ENCODE data around the gene SERPINB13.
A peak's percentile ranks its signal among the peaks of the same experiment; 100 is the strongest.
"Not testable (repeated sequence)": the region's sequence is repeated elsewhere in the genome, so short reads cannot be mapped to it uniquely, and the experiment has no call there.

SERPINB13 gene

DNA sequence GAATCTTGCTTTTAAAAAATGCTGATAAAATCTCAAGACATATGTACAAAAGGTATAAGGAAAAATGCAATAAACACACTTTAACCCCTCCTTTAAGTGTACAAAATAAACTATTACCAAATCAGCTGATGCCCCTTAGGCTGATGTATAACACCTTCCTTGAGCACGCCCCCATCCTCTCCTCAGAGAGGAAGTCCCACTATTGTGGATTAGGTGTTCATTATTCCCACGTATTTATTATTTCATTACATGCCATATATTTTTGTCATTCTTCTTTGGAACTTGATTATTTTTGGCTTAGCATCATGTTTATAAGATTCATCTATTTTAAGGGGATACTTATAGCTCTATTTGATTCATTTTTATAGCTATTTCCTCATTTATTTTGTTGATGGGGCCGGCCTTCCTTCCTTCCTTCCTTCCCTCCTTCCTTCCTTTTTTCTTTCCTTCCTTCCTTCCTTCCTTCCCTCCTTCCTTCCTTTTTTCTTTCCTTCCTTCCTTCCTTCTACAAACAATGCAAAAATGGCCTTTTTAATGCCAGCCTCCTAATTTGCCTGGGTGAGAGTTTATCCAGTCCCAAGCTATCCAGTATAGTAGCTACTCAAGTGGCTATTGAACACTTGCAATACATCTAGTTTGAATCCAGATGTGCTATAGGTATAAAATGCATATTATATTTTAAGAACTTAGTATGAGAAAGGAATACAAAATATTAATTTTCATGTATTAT lies 4.0 kb downstream of the SERPINB13 start:
- no peak for DNase-seq

DNA sequence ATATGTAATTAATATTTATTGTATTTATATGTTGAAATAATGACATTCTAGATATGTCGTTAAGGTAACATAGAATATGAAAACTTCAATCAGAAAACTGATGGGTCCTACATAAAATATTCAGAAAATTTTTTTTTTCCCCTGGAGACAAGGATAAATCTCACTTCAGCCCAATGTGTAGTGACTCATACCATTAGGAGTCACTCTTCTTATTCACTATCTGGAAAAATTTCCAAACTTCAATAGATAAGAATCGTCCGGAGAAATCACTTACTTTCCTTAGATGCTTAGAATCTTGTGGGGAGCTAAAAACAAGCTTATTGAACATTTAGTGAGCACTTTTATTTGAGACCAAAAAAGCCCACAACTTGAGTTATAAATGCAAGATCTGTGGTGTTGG lies 4.6 kb downstream of the SERPINB13 start:
- DNase-seq: no peak

- DNase-seq: no peak
Measured at GRCh38 chr18:63592471-63592870, 5.3 kb downstream of the SERPINB13 start.

GRCh38 chr18:63596964-63597363 lies 9.8 kb downstream of the SERPINB13 start:
- DNase-seq: no peak

- DNase-seq: no peak
Measured at GRCh38 chr18:63603355-63603754, 16.2 kb downstream of the SERPINB13 start.

DNA sequence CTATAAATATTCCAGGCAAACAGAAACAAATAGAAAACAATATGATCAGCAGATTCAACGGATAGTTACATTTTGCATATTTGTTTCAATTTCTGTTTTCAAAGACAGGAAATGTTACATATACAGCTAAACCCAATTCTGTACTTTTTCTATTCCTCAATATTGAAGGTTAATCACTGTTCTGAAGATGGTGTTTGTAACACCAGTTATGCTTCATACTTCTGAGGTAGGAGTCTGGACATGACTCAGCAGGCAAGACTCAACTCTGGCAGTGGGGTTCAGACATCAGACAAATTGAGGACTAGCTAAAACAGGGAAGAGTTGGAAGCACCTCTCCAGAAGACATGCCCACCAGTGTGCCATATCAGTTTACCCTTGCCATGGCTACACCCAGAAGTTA lies 16.6 kb downstream of the SERPINB13 start:
- DNase-seq: no peak

GRCh38 chr18:63604791-63605567 lies 17.8 kb downstream of the SERPINB13 start:
- peak; percentile 47 for DNase-seq

- DNase-seq: no peak
Measured at GRCh38 chr18:63606526-63606925, 19.4 kb downstream of the SERPINB13 start.

GRCh38 chr18:63613420-63613819 lies 26.3 kb downstream of the SERPINB13 start:
- DNase-seq: no peak

DNA sequence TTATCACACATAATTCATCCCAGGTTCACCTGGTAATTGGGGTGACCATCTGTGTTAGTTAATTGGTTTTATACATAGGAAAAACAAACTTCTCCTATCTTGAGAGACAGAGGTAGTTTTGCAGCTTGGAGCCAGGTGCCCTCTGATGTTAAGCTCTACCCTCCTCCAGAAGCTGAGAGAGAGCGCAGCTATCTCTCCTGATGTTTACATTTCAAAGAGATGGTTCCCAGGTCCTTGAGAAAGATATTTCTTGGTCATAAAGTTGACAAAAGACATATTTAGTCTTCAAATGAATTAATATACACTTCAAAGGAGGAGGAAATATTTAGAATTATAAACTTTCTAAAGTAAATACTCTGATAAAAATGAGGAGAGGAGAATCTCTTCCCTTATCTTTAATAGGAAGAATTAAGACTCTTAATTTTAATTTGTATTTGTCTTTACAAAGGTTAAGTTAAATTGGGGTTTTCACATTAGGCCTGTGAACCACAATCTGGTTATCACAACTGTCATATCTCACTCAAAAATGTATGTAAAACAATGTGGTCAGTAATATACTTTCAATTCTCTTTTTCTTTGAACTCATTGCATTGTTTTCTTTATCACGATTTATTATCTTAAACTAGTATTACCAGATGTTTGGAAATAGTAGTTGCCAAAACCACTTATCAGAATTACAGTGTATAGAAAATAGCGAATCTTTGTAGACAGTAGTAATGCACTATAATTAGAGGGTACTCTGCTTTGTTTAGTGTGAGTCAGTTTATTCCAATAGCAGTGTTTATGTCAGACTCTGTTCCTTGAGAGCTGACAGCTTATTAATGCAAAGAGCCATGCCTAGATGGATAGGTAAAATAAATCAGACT lies 30.1 kb downstream of the SERPINB13 start:
- DNase-seq: peak; percentile 86

DNA sequence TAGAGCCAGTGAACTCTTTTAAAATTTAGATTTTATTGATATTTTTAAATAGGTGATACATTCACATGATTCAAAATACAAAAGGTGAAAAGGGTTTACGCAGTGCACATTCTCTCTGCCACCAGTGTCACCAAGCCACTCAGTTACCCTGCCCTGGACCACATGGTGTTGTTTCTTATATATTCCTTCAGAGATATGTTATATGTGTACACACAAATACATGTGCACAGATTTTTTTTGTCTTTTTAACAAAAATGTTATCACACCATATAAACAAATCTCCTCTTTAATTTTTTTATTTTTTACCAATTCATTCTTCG lies 30.7 kb downstream of the SERPINB13 start:
- no peak for DNase-seq

DNA sequence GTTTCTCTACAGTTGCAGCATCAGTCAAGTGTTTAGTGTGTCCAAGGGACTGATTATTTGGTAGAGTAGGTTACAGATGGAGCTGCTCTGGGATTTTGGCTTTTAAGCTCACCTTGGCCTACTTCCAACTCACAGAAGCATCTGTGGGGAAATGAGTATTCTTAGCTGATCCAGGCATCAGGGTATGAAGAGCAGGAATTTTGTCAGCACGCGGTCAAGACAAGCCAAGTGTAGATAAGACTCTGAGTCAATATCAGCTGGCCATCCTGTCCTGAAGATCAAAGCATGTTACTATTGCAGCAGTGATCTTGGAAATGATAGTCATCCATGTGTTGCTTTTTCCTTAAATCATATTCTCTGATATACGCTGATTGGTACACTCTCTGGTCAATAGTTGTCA lies 32.5 kb downstream of the SERPINB13 start:
- DNase-seq: peak; percentile 12

GRCh38 chr18:63624863-63625262 lies 37.7 kb downstream of the SERPINB13 start:
- no peak for DNase-seq

DNA sequence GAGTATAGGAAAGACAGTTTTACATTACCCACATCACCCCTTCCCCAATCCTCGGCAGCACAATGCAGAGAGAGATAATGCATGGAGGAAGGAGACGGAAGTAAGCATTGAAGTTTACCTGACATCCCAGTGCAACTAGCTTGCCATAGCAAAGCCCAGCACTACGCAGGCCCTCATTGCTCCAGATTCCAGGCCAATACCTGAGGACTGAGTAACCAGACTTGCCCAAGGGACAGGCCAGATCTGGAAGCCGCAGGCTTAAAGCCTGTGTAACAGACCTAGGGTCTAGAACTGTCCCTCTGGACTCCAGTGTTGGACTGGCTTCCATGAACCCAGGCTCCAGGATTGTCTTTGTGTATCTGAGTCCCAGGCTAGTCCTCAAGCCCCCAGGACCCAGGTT lies 39.3 kb downstream of the SERPINB13 start:
- DNase-seq: no peak

- DNase-seq: no peak
Measured at GRCh38 chr18:63627819-63628218, 40.7 kb downstream of the SERPINB13 start.

- DNase-seq: no peak
Measured at GRCh38 chr18:63637703-63638102, 50.6 kb downstream of the SERPINB13 start.

- not testable (repeated sequence) for DNase-seq
Measured at GRCh38 chr18:63641157-63641680, 54.1 kb downstream of the SERPINB13 start.

DNA sequence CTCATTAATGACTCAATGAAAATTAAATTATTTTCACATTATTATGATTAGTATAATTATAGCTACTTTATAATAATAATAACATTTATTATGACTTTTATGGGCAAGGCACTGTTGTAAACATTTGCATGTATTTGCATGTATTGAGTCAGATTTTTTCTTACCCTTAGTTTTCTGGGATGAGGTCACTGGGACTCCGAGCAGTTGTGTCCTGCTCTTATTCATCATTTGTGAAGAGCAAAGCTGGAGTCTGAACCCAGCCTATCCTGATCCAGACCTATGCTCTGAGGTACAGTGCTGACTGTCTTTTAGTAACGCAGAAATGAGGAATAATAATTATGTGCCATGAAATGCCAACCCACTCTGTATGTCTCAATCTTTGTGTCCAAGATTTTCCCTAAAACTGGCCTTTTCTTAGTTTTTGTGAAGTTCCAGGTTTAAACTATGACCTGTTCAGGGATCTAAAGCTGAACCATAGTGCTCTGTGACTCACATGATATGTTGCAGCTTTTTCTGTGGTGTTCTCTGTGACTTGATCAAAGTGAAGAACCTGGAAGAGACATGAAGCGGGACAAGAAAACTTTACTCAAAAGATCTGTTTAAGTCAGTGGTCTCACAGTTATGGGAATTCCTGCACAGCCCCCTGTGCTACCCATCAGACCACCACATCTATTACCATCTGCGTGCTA lies 55.7 kb downstream of the SERPINB13 start:
- DNase-seq: not testable (repeated sequence)

GRCh38 chr18:63644142-63644541 lies 57.0 kb downstream of the SERPINB13 start, which contains the start of gene SERPINB4:
Gene SERPINB4 (minus strand): TSS chr18:63644256. CDS start chr18:63643577, 679 bp downstream.
- DNase-seq: not testable (repeated sequence)

DNA sequence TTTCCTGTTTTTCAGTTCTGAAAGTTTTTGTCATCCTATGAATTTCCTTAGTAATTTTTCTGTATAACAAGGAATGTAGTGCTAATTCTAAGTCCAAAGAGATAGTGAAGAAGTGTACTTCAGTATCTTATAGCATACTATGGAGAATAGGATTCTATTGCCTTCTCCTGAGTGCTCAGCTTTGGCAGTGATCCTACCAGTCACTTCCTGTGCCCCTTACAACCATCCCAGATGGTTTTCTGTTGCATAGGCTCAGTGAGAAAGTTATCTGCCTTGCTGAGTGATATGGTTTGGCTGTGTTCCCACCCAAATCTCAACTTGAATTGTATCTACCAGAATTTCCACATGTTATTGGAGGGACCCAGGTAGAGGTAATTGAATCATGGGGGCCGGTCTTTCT lies 57.6 kb downstream of the SERPINB13 start:
- DNase-seq: not testable (repeated sequence)

GRCh38 chr18:63646936-63647335 lies 59.8 kb downstream of the SERPINB13 start:
- no peak for DNase-seq

- DNase-seq: no peak
Measured at GRCh38 chr18:63648241-63648640, 61.1 kb downstream of the SERPINB13 start.

All from NCI-H1092 treated with DMSO at 0.1 percent for 48 hours (cell line).